ENCODE results near the gene PHF1.

The PHF1 gene

DNA sequence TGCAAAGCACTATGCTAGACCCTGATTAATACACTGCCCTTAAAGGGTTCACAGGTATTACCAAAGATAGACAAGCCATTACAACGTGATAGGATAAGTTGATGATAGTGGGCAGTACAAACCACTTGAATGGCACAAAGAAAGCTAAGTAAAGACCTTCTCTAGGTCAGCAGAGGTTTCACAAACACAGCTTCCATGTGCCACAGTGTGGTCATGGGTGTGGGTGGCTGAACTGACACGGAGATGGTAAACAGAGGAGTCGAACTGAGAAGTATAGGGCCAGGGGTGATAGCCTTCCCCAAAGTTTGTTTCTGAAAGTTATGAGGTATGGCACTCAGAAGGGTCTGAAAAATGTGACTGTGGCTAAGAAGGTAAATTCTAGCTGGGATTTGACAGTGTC is 47.9 kb downstream of the PHF1 start:
- no peak for DNase-seq

DNA sequence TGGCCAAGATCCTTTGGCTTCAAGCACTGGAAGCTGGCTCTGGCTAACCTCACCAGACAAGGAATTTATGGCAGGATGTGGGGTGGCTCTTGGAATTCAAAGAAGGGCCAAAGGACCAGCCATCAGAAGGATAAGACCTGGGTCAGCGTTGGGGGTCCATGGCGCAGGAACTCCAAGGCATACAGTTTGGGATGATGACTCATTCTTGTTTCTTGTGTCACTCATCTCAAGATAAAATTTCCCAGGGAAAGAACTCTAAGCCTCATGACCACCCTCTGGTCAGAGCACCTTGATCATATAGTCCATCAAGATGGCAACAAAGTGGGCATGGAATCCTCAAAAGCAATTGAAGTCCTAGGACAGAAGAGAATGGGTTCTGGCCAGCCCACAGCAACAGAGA is 48.4 kb downstream of the PHF1 start:
- DNase-seq, result no peak

Measured in T-helper 2 cell (primary cell).